ENCODE measurements around the gene ANKS3. TPM values are rescaled to one million over a fixed set of nuclear protein-coding genes. Genes with fewer than 3 reads are reported as not detected.

The ANKS3 gene
- total and polyA plus RNA-seq, 2 of the 8 experiments (the other 6 are each of a cell fraction or from before 2014, with no cell fraction given): 15.5 to 23.9 TPM

DNA sequence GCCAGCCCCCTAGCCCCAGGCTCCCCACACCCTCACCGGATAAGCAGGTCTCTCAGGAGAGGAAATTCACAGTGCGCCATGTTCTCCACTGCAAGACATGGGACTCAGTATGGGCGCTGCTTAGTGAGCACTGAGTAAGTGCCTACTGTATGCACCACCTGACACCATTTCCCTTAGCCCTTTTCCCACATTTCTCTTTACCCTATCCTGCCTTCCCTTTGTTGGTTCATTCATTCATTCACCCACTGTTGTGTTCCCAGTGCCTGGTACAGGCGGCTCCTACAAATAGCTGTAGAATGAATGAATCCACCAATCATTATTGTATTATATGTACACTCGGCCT, 44.0 kb upstream of the ANKS3 start (continued):
- TF ChIP-seq JUN (IDR thresholded peaks at IDR 0.05; ENCODE audit: low read depth, low read length) (no peak), SUZ12 (IDR thresholded peaks at IDR 0.05; ENCODE audit: low read length) (no peak), SP4 (IDR thresholded peaks at IDR 0.05; ENCODE audit: low read length) (no peak), HDAC2 (IDR thresholded peaks at IDR 0.05; ENCODE audit: borderline replicate concordance in 1 of 2, low read depth in 2 of 2, low read length in 2 of 2) (no peak)
- TF ChIP-seq, protein P1, sequence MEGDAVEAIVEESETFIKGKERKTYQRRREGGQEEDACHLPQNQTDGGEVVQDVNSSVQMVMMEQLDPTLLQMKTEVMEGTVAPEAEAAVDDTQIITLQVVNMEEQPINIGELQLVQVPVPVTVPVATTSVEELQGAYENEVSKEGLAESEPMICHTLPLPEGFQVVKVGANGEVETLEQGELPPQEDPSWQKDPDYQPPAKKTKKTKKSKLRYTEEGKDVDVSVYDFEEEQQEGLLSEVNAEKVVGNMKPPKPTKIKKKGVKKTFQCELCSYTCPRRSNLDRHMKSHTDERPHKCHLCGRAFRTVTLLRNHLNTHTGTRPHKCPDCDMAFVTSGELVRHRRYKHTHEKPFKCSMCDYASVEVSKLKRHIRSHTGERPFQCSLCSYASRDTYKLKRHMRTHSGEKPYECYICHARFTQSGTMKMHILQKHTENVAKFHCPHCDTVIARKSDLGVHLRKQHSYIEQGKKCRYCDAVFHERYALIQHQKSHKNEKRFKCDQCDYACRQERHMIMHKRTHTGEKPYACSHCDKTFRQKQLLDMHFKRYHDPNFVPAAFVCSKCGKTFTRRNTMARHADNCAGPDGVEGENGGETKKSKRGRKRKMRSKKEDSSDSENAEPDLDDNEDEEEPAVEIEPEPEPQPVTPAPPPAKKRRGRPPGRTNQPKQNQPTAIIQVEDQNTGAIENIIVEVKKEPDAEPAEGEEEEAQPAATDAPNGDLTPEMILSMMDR (IDR thresholded peaks at IDR 0.05; ENCODE audit: control extremely low read depth in 1 of 3, insufficient read depth in 1 of 3, low read depth in 1 of 3, low read length in 3 of 3): no peak
- TF ChIP-seq, protein P2, sequence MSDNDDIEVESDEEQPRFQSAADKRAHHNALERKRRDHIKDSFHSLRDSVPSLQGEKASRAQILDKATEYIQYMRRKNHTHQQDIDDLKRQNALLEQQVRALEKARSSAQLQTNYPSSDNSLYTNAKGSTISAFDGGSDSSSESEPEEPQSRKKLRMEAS (IDR thresholded peaks at IDR 0.05): no peak

All from H1 (cell line).